Endothelial cell of umbilical vein (primary cell): ENCODE measurements around the gene LMAN2L.

Source experiments
- EZH2 ChIP-seq: IDR thresholded peaks from 2 replicates; pipeline ENCODE4 v1.6.1; 2012; ENCODE audit warnings: borderline replicate concordance, low read depth, mild to moderate bottlenecking, moderate library complexity, low read length, inconsistent platforms; ENCODE audit not compliant: severe bottlenecking
- FOS ChIP-seq: IDR thresholded peaks from 2 replicates; pipeline ENCODE4 v1.6.1; 2011; ENCODE audit warnings: mild to moderate bottlenecking, low read length, moderate library complexity, borderline replicate concordance; ENCODE audit not compliant: insufficient read depth
- MYC ChIP-seq: IDR thresholded peaks from one replicate; pipeline ENCODE4 v1.6.1; 2011; ENCODE audit warnings: mild to moderate bottlenecking, low read depth, low read length
- POLR2A ChIP-seq: IDR thresholded peaks from 2 replicates; pipeline ENCODE4 v1.6.1; 2012; ENCODE audit warnings: low read depth, mild to moderate bottlenecking, control low read depth, low read length
- POLR2AphosphoS5 ChIP-seq: IDR thresholded peaks from 2 replicates; pipeline ENCODE4 v1.6.1; 2012; ENCODE audit warnings: low read depth, mild to moderate bottlenecking, control low read depth, low read length, moderate library complexity; ENCODE audit not compliant: insufficient read depth
- TF ChIP-seq, protein P1 (sequence below), 2 donors: IDR thresholded peaks; 1 replicate in 1 of 2; 2 replicates in 1 of 2; pipeline ENCODE4 v1.5.1; 2011; ENCODE audit warnings: low read length in 2 of 2, mild to moderate bottlenecking in 2 of 2, moderate library complexity in 2 of 2, control low read depth in 1 of 2, inconsistent platforms in 1 of 2, low read depth in 1 of 2; ENCODE audit not compliant: insufficient read depth in 1 of 2; ENCODE audit errors: extremely low read depth in 1 of 2

DNA sequence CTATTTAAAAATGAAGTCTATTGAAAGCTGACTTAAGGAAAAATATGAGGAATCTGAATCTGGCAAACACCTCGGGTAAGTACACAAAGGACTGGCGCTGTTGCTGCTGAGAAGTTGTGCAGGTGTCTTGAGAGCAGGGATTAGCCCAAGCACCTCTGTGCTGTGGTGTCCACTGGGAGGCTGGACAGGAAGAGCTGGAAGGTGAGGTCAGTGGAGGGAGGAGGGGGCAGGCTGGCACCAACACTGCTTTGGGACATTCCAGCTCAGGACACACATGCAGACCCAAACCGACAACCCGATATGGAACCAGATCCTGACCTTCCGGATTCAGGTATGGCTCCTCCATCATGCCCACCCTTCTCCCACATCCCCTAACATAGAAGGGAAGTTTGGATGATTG is 76.7 kb downstream of the LMAN2L start:
- no peak for TF ChIP-seq EZH2
- TF ChIP-seq, protein P1, sequence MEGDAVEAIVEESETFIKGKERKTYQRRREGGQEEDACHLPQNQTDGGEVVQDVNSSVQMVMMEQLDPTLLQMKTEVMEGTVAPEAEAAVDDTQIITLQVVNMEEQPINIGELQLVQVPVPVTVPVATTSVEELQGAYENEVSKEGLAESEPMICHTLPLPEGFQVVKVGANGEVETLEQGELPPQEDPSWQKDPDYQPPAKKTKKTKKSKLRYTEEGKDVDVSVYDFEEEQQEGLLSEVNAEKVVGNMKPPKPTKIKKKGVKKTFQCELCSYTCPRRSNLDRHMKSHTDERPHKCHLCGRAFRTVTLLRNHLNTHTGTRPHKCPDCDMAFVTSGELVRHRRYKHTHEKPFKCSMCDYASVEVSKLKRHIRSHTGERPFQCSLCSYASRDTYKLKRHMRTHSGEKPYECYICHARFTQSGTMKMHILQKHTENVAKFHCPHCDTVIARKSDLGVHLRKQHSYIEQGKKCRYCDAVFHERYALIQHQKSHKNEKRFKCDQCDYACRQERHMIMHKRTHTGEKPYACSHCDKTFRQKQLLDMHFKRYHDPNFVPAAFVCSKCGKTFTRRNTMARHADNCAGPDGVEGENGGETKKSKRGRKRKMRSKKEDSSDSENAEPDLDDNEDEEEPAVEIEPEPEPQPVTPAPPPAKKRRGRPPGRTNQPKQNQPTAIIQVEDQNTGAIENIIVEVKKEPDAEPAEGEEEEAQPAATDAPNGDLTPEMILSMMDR (IDR thresholded peaks at IDR 0.05; ENCODE audit: extremely low read depth in 1 of 2, insufficient read depth in 1 of 2, low read depth in 1 of 2, low read length in 2 of 2): no peak
- TF ChIP-seq POLR2A: no peak
- TF ChIP-seq FOS: no peak
- no peak for TF ChIP-seq POLR2AphosphoS5
- no peak for TF ChIP-seq MYC
